ENCODE data around the gene BANP.

The BANP gene

DNA sequence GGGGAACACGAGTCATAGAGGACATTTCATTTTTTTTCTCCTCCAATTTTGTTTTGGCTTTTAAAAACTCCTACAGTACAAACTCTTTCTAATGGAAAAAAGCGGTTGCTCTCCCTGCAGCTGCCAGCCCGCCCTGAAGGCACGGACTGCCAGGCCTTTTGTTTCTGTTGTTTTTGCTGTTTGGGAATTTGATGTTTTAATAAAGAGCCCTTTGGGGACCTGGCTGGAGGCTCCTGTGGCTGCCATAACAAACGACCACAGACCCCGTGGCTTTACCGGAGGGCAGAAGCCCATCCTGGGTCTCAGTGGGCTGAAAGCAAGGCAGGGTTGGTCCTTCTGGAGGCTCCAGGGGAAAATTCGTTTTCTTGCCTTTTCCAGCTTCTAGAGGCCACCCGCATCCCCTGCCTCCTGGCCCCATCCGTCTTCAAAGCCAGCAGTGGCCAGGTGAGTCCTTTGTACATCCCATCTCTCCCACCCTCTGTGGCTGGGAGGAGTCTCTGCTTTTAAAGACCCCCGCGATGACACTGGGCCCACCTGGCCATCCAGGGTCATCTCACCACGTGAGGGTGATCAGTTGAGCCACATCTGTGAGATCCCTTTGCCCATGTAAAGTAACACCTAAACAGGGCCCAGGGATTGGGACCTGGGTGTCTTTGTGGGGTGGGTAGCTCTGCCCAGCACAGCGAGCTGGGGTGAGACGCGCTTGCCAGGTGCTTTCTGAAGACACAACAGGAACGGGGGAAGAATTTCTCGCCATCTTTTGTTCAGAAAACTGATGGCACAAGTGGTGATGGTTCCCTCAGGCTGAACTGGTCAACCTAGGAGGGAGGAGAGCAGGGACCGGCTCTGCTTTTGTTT, 113.9 kb downstream of the BANP start:
- no peak overlapping the region for H3K4me2 ChIP-seq (ENCODE audit: low read length)
- H3K4me3 ChIP-seq (ENCODE audit: low read length): no peak overlapping the region
- H3K4me1 ChIP-seq (ENCODE audit: control insufficient read depth, insufficient read depth, low read length): peaks cover 22% of the 10 kb centered on the region
- H3K9me3 ChIP-seq (replicated peaks; ENCODE audit: low read length): no peaks in the 10 kb centered on the region
- H3K36me3 ChIP-seq (ENCODE audit: insufficient read depth, low read length): peaks cover 14% of the 10 kb centered on the region
- H3K27me3 ChIP-seq (ENCODE audit: control insufficient read depth, insufficient read depth, low read length): no peaks in the 10 kb centered on the region
- H3K9ac ChIP-seq (ENCODE audit: low read depth, low read length): no peak overlapping the region

DNA sequence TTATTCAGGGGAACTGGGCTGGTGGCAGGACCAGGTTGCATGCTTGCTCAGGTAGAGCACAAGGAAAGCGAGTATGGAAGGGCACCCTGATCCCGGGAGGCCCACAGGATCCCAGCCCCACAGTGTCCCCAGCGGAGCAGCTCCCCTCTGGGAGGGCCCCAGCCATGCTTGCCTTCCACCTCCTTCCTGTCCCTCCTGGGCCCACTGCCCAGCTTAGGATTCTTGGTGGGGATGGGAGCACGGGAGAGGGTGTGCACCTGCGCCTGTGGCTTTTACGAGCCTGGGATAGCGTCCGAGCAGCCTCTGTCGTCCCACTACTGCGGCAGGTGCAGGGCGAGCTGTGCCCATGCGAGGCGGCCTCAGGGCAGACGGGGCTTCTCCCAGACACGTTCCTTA, 114.5 kb downstream of the BANP start:
- no peak overlapping the region for H3K4me2 ChIP-seq (ENCODE audit: low read length)
- no peak overlapping the region for H3K9ac ChIP-seq (ENCODE audit: low read depth, low read length)
- H3K4me1 ChIP-seq (ENCODE audit: control insufficient read depth, insufficient read depth, low read length): peaks cover 22% of the 10 kb centered on the region
- H3K36me3 ChIP-seq (ENCODE audit: insufficient read depth, low read length): peaks cover 15% of the 10 kb centered on the region
- no peak overlapping the region for H3K4me3 ChIP-seq (ENCODE audit: low read length)
- H3K9me3 ChIP-seq (replicated peaks; ENCODE audit: low read length): no peaks in the 10 kb centered on the region
- H3K27me3 ChIP-seq (ENCODE audit: control insufficient read depth, insufficient read depth, low read length): no peaks in the 10 kb centered on the region

DNA sequence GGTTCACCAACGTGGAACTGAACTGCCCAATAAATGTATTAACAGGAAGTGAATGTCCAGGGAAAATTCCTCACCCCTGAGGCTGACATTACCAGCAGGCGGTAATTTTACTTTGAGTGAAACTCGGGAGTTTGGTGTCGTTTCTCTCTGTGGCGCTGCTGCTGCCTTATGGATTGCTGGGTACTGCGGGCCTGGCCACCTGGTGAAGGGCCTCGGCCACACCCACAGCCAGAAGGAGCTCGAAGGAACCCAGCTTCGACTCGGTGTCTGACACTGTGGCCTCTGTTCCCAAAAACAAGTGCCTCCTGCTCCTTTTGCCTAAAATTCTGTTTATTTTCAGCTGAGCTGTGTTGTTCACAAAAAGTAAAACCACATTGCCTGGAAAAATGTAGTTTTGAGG, 115.0 kb downstream of the BANP start:
- peaks cover 12% of the 10 kb centered on the region for H3K36me3 ChIP-seq (ENCODE audit: insufficient read depth, low read length)
- H3K4me3 ChIP-seq (ENCODE audit: low read length): no peak overlapping the region
- H3K4me1 ChIP-seq (ENCODE audit: control insufficient read depth, insufficient read depth, low read length): peaks cover 22% of the 10 kb centered on the region
- H3K9ac ChIP-seq (ENCODE audit: low read depth, low read length): no peak overlapping the region
- H3K27me3 ChIP-seq (ENCODE audit: control insufficient read depth, insufficient read depth, low read length): no peaks in the 10 kb centered on the region
- no peak overlapping the region for H3K4me2 ChIP-seq (ENCODE audit: low read length)
- no peaks in the 10 kb centered on the region for H3K9me3 ChIP-seq (replicated peaks; ENCODE audit: low read length)

DNA sequence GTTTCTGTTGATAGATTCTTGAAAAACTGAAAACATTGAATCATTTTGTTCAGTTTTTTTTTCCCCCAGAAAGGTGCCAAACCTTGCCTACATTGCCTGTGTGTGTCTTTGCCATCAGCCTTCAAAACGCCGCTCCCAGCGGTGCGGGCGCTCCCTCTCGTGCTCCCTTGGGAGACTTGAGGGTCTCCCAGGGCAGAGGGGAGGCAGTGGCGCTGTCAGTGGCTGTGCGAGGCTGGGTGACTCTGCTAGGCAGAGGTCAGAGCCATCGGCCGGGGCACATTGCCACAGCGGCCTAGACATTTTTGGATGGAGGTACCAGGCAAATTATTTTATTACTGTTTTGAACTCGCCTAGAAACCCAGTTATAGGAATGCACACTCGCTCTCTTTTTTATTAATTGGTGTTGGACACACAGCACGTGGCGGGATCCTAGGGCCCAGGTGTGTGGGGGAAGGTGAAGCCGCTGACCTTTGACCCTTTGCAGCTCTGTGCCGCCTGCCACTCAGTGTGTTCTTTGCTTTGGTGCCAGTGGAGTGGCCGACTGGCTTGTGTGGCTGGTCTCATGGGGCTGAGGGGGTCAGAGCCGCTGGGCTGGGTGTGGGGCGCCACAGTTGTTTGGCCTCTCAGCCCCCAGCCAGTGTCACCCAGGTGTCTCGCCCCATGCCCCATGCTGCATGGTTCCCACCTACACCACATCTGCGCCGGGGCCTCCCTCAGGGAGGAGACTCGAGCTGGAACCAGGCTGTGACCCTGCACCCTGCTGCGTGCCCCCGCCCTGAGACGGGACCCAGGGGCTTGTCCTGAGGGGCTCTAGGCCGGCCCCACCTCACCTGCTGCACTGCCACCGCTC, 115.7 kb downstream of the BANP start:
- Histone ChIP-seq H3K36me3 (ENCODE audit: insufficient read depth, low read length) (peaks cover 15% of the 10 kb centered on the region), H3K9me3 (replicated peaks; ENCODE audit: low read length) (no peaks in the 10 kb centered on the region), H3K27me3 (ENCODE audit: control insufficient read depth, insufficient read depth, low read length) (no peaks in the 10 kb centered on the region), H3K4me1 (ENCODE audit: control insufficient read depth, insufficient read depth, low read length) (peaks cover 22% of the 10 kb centered on the region), H3K9ac (ENCODE audit: low read depth, low read length) (no peak overlapping the region), H3K4me2 (ENCODE audit: low read length) (no peak overlapping the region), H3K4me3 (ENCODE audit: low read length) (no peak overlapping the region)

DNA sequence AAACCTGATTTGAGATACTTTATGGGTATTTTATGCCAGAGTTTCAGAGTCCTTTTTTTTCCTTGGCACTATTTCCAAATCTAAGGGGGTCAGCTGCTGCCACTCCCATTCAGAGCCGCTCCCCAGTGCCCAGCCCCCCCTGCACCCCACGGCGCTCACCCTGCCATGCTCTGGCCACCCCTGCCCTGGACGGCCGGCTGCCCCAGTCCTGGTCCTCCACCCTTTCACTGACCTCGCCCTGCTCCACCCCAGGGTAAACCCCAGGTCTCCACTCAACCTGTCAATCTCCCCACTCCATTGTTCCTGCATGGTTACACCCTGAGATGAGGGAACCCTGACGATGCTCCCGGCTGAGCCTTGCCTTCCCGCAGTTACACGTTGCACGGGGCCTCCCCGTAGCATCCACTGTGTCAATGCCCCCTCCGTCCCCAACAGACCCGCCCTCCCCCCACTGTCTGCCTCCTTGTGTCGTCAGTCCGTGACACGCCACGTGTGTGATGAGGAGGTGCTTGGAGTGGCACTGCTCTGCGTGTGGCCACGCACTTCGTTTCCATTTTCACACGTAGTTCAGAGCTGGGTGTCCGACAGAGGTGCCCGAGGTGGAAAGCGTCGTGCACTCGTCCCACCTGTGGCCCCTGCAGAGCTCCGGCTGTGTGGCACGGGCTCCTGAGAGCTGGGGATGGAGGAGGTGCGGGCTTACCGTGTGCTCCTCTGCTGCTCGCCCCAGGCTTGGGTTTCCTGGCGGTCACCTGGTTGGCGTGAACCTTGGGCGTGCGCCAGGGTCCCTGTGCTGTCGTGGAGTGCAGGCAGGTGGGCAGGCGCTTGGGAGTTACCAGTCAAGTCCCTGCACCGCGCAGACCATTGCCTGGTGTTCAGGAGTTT, 116.5 kb downstream of the BANP start:
- Histone ChIP-seq H3K4me3 (ENCODE audit: low read length) (no peak overlapping the region), H3K27me3 (ENCODE audit: control insufficient read depth, insufficient read depth, low read length) (no peaks in the 10 kb centered on the region), H3K4me2 (ENCODE audit: low read length) (no peak overlapping the region), H3K4me1 (ENCODE audit: control insufficient read depth, insufficient read depth, low read length) (peaks cover 13% of the 10 kb centered on the region), H3K9ac (ENCODE audit: low read depth, low read length) (no peak overlapping the region), H3K9me3 (replicated peaks; ENCODE audit: low read length) (no peaks in the 10 kb centered on the region), H3K36me3 (ENCODE audit: insufficient read depth, low read length) (peaks cover 22% of the 10 kb centered on the region)

DNA sequence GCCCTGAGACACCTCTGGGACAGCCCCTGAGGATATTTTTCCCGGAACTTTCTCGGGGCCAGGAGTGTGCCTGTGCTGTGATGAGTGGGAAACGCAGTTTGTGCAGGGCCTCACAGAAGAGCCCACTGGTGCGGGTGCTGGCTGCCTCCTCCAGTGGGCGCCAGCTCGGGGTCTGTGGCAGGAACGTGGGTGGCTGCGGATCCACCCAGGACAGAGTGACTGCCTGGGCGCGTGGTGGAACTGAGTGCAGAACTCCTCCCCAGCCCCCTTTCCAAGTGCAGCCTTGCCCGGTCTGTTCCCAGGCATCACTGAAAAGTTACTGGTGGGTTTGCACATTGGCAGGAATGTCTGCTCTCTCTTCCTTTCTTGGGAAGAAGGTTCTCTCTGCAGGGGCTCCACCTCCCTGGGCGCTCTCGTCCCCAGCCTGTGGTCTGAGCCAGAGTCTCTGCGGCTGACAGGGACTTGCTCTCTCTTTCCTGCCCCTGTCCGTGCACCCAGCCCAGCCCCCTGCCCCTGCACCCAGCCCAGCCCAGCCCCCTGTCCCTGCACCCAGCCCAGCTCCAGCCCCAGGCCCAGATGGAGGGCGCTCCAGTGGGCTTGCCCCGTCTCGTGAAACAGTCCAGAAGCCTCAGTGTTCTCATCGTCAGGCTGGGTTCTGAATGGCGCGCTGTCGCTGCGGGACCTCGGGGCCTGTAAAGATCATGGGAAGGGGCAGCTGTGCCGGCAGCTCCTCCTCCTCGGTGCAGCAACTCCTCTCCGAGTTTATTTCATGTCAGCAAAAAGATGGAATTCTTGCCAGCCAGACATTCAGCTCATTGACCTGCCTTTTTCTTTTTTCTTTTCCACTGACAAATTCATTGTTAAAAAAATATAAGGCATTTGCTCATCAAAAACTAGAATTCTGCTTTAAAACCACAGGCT, 117.5 kb downstream of the BANP start:
- no peak overlapping the region for H3K4me3 ChIP-seq (ENCODE audit: low read length)
- peaks cover 23% of the 10 kb centered on the region for H3K36me3 ChIP-seq (ENCODE audit: insufficient read depth, low read length)
- H3K9ac ChIP-seq (ENCODE audit: low read depth, low read length): no peak overlapping the region
- peaks cover 4% of the 10 kb centered on the region for H3K4me1 ChIP-seq (ENCODE audit: control insufficient read depth, insufficient read depth, low read length)
- H3K27me3 ChIP-seq (ENCODE audit: control insufficient read depth, insufficient read depth, low read length): no peaks in the 10 kb centered on the region
- H3K9me3 ChIP-seq (replicated peaks; ENCODE audit: low read length): no peaks in the 10 kb centered on the region
- no peak overlapping the region for H3K4me2 ChIP-seq (ENCODE audit: low read length)

DNA sequence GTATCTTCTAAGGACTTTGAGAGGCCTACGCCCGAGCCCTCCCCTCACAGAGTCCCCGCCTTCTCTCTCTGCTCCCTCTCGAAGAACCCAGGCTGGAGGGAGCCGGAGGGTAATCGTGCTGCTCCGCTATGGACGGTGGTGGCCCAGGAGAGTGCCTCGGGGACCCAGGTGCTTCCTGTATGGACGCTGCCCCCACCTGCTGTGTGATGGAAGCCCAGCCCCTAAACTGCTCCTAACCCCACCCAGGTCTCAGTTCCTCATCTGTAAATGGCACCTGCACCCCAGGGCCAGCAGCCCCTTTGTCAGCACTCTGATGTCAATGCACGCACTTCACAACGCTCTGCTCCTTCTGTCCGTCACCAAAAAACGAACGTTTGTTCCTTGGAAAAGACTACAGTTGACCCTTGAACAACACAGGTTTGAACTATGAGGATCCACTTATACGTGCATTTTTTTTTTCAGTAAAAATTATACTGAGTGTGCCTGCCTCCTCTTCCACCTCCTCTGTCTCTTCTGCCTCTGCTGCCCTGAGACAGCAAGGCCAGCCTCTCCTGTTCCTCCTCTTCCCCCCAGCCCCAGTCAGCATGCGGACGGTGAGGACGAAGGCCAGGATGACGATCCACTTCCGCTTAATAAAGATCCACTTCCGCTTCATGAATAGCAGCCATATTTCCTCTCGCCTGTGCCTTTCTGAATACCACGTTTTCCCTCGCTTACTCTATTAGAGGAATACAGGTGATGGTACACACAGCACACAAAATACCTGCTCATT, 118.3 kb downstream of the BANP start:
- Histone ChIP-seq H3K4me1 (ENCODE audit: control insufficient read depth, insufficient read depth, low read length) (no peaks in the 10 kb centered on the region), H3K4me2 (ENCODE audit: low read length) (no peak overlapping the region), H3K9me3 (replicated peaks; ENCODE audit: low read length) (no peaks in the 10 kb centered on the region), H3K9ac (ENCODE audit: low read depth, low read length) (no peak overlapping the region), H3K4me3 (ENCODE audit: low read length) (no peak overlapping the region), H3K36me3 (ENCODE audit: insufficient read depth, low read length) (peaks cover 28% of the 10 kb centered on the region), H3K27me3 (ENCODE audit: control insufficient read depth, insufficient read depth, low read length) (no peaks in the 10 kb centered on the region)

DNA sequence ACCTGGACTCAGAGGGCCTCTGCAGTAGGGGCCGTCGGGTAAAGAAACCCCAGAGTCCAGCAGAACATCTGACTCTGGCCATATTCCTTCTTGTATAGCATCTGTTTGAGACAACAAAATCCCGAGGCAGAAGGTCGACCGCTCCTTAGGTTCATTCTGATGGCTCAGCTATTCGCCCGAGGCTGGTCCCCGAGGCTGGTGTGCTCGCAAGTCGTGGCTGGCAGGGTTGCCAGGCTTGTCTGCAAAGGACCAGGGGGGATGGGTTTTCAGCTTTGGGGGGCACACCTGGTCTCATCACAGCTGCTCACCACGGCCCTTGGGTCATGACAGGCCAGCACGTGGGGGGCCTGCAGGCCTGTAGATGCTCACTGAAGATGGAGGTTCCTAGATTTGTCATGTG, 119.1 kb downstream of the BANP start:
- no peaks in the 10 kb centered on the region for H3K27me3 ChIP-seq (ENCODE audit: control insufficient read depth, insufficient read depth, low read length)
- no peak overlapping the region for H3K4me2 ChIP-seq (ENCODE audit: low read length)
- H3K4me1 ChIP-seq (ENCODE audit: control insufficient read depth, insufficient read depth, low read length): no peaks in the 10 kb centered on the region
- no peak overlapping the region for H3K4me3 ChIP-seq (ENCODE audit: low read length)
- peaks cover 26% of the 10 kb centered on the region for H3K36me3 ChIP-seq (ENCODE audit: insufficient read depth, low read length)
- H3K9ac ChIP-seq (ENCODE audit: low read depth, low read length): no peak overlapping the region
- H3K9me3 ChIP-seq (replicated peaks; ENCODE audit: low read length): no peaks in the 10 kb centered on the region

DNA sequence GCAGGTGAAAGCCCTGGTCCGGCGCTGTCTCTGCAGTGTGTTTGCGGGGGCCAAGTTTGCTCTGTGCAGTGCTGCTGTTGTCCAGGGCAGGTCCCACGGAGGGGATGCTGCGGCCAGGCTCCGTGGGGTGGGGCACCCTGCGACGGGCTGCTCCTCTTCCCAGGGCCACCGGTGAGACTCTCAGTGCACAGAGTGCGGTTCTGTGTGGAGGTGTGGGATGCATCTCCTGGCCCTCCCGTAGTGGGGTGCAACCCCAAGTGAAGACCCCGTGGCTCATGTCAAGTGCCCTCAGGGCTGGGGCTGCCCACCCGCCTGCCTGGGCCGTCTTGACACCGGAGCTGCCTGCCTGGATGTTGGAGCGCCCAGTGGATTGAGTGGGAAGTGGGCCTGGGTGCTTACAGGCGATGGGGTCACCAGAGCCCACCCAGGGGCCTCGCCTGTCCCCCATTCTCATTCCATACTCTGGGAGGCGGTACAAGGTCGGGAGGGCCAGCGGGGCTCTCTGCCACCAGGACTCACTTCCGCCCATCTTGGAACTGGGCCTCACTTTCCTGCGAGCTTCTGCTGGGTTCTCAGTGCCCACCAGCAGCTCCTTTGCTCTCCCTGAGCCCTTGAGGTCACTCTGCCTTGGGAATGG, 119.9 kb downstream of the BANP start:
- peaks cover 24% of the 10 kb centered on the region for H3K36me3 ChIP-seq (ENCODE audit: insufficient read depth, low read length)
- H3K4me2 ChIP-seq (ENCODE audit: low read length): no peak overlapping the region
- no peaks in the 10 kb centered on the region for H3K27me3 ChIP-seq (ENCODE audit: control insufficient read depth, insufficient read depth, low read length)
- H3K4me3 ChIP-seq (ENCODE audit: low read length): no peak overlapping the region
- no peaks in the 10 kb centered on the region for H3K9me3 ChIP-seq (replicated peaks; ENCODE audit: low read length)
- no peak overlapping the region for H3K9ac ChIP-seq (ENCODE audit: low read depth, low read length)
- no peaks in the 10 kb centered on the region for H3K4me1 ChIP-seq (ENCODE audit: control insufficient read depth, insufficient read depth, low read length)

DNA sequence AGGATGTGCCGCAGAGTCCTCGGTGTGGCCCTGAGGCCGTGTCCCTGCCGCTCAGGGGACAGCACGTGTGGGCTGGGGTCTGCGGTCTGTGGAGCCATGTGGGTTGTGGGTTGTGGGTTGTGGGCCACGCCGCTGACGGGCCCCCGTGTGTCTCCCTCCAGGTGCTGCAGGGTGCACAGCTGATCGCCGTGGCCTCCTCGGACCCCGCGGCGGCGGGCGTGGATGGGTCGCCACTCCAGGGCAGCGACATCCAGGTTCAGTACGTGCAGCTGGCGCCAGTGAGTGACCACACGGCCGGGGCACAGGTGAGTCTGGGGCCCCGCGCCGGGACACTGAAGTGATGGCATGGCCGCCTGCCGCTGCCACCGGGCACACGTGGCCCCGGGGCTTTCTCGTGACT, 120.7 kb downstream of the BANP start:
- Histone ChIP-seq H3K9ac (ENCODE audit: low read depth, low read length) (no peak overlapping the region), H3K36me3 (ENCODE audit: insufficient read depth, low read length) (peaks cover 24% of the 10 kb centered on the region), H3K4me2 (ENCODE audit: low read length) (no peak overlapping the region), H3K9me3 (replicated peaks; ENCODE audit: low read length) (no peaks in the 10 kb centered on the region), H3K4me3 (ENCODE audit: low read length) (no peak overlapping the region), H3K27me3 (ENCODE audit: control insufficient read depth, insufficient read depth, low read length) (no peaks in the 10 kb centered on the region), H3K4me1 (ENCODE audit: control insufficient read depth, insufficient read depth, low read length) (no peaks in the 10 kb centered on the region)
